ENCODE data around the gene HAUS1.
A peak's percentile ranks its signal among the peaks of the same experiment; 100 is the strongest.

HAUS1 gene

DNA sequence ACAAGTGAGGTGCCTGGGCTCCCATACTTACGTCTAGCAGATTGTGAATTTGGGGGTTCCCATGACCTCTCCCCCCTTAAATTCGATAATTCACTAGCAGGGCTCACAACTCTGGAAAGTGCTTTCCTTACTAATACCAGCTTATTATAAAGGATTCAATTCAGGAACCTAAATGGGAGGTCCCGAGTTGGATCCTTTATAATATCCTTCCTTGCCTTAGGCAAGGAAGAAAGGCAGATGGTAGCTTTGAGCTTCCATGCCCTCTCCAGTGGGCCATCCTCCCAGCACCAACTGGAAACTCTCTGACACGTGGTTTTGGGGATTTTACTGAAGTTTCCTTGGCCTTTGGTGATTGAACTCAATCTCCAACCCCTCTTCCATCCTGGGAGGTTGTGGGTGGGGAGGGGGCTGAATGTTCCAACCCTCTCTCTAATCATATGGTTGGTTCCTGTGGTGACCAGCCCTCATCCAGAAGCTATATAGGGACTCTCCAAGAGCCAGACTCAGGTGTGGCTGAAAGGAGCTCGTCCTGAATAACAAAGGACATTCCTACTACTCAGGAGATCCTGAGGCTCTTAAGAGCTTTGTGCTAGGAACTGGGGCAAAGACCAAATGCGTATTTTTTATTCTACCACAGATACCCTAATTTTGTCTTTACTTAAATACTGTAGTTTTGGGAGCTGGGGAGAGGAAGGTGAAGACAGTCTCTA, 62.2 kb downstream of the HAUS1 start:
- 100% methylated on average over 1 of the region's 6 CpGs for WGBS (ENCODE audit: insufficient coverage)
- ChIA-PET POLR2A (no interaction called here), CTCF (interaction anchor here (0.8 to 3.1 kb wide), 6 partner anchors 9 to 492 kb away, joined by 3 to 30 read pairs (median 4); no protein-coding TSS in a partner anchor)
- Histone ChIP-seq H3K4me1 (ENCODE audit: control extremely low read depth in 1 of 4, control insufficient read depth in 4 of 4, insufficient read depth in 4 of 4, low read length in 3 of 4) (peaks cover 0 to 13% (median 8%) of the 10 kb centered on the region in 4 experiments), H3K27me3 (replicated peaks in 2 of 5; ENCODE audit: control insufficient read depth in 4 of 5, insufficient read depth in 5 of 5, low read length in 4 of 5) (no peaks in the 10 kb centered on the region), H3K36me3 (ENCODE audit: control insufficient read depth in 4 of 4, insufficient read depth in 4 of 4, low read length in 3 of 4) (no peaks in the 10 kb centered on the region), H3K9me3 (ENCODE audit: control extremely low read depth in 1 of 5, control insufficient read depth in 4 of 5, insufficient read depth in 2 of 5, low read depth in 1 of 5, low read length in 4 of 5) (no peaks in the 10 kb centered on the region), H3K4me3 (ENCODE audit: control insufficient read depth in 1 of 7, extremely low read depth in 1 of 7, insufficient read depth in 4 of 7, low read depth in 2 of 7, low read length in 6 of 7) (no peak overlapping the region), H3K27ac (ENCODE audit: insufficient read depth in 1 of 2, low read depth in 1 of 2, low read length in 2 of 2, poor library complexity in 1 of 2, severe bottlenecking in 2 of 2) (no peak overlapping the region)
- DNase-seq, result no peak

GRCh38 chr18:46167971-46168370, 63.8 kb downstream of the HAUS1 start:
- peak; percentile 79 to 95 (median 93) for DNase-seq
- H3K27me3 ChIP-seq (replicated peaks in 2 of 5; ENCODE audit: control insufficient read depth in 4 of 5, insufficient read depth in 5 of 5, low read length in 4 of 5), result no peaks in the 10 kb centered on the region
- H3K4me1 ChIP-seq (ENCODE audit: control extremely low read depth in 1 of 4, control insufficient read depth in 4 of 4, insufficient read depth in 4 of 4, low read length in 3 of 4), result peaks cover 0 to 15% (median 9%) of the 10 kb centered on the region in 4 experiments
- 6% methylated on average over 8 of the region's 9 CpGs for WGBS (ENCODE audit: insufficient coverage)
- H3K27ac ChIP-seq (ENCODE audit: insufficient read depth in 1 of 2, low read depth in 1 of 2, low read length in 2 of 2, poor library complexity in 1 of 2, severe bottlenecking in 2 of 2), result no peak overlapping the region
- POLR2A ChIA-PET, result no interaction called here
- CTCF ChIA-PET, result no interaction called here
- no peaks in the 10 kb centered on the region for H3K36me3 ChIP-seq (ENCODE audit: control insufficient read depth in 4 of 4, insufficient read depth in 4 of 4, low read length in 3 of 4)
- no peaks in the 10 kb centered on the region for H3K9me3 ChIP-seq (ENCODE audit: control extremely low read depth in 1 of 5, control insufficient read depth in 4 of 5, insufficient read depth in 2 of 5, low read depth in 1 of 5, low read length in 4 of 5)
- peak overlapping the region in 5 of 7 experiments; percentile 34 to 63 (median 59) for H3K4me3 ChIP-seq (ENCODE audit: control insufficient read depth in 1 of 7, extremely low read depth in 1 of 7, insufficient read depth in 4 of 7, low read depth in 2 of 7, low read length in 6 of 7)

- no peaks in the 10 kb centered on the region for H3K9me3 ChIP-seq (ENCODE audit: control extremely low read depth in 1 of 5, control insufficient read depth in 4 of 5, insufficient read depth in 2 of 5, low read depth in 1 of 5, low read length in 4 of 5)
- H3K27me3 ChIP-seq (replicated peaks in 2 of 5; ENCODE audit: control insufficient read depth in 4 of 5, insufficient read depth in 5 of 5, low read length in 4 of 5), result no peaks in the 10 kb centered on the region
- no peak for DNase-seq
- ChIA-PET POLR2A (no interaction called here), CTCF (interaction anchor here (0.7 to 1.5 kb wide), 5 partner anchors 10 to 489 kb away, joined by 3 to 6 read pairs (median 3); no protein-coding TSS in a partner anchor)
- H3K27ac ChIP-seq (ENCODE audit: insufficient read depth in 1 of 2, low read depth in 1 of 2, low read length in 2 of 2, poor library complexity in 1 of 2, severe bottlenecking in 2 of 2), result no peak overlapping the region
- no peak overlapping the region for H3K4me3 ChIP-seq (ENCODE audit: control insufficient read depth in 1 of 7, extremely low read depth in 1 of 7, insufficient read depth in 4 of 7, low read depth in 2 of 7, low read length in 6 of 7)
- H3K36me3 ChIP-seq (ENCODE audit: control insufficient read depth in 4 of 4, insufficient read depth in 4 of 4, low read length in 3 of 4), result no peaks in the 10 kb centered on the region
- 96% methylated on average over 5 of the region's 6 CpGs for WGBS (ENCODE audit: insufficient coverage)
- H3K4me1 ChIP-seq (ENCODE audit: control extremely low read depth in 1 of 4, control insufficient read depth in 4 of 4, insufficient read depth in 4 of 4, low read length in 3 of 4), result peaks cover 0 to 18% (median 11%) of the 10 kb centered on the region in 4 experiments
Observed at GRCh38 chr18:46169464-46169941, 65.3 kb downstream of the HAUS1 start.

DNA sequence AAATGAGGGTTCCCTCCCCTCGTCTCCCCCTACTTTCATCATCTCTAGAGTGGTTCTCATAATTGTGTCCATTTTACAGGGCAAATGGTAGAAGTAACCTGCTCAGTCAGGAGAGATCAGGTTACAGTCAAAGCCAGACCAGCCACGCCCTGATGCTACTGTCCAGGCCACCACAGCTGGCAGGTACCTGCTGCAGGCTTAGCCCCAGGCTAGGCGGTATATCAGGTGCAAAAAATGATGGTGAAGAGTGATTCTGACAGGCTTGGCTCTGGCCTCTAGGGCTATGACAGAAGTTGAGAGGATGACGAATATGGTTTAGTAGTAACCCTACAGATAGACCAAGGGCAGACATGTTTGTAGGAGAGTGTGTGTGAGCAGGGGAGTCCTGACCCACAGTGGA, 67.1 kb downstream of the HAUS1 start:
- peaks cover 4 to 28% (median 19%) of the 10 kb centered on the region in 4 experiments for H3K4me1 ChIP-seq (ENCODE audit: control extremely low read depth in 1 of 4, control insufficient read depth in 4 of 4, insufficient read depth in 4 of 4, low read length in 3 of 4)
- POLR2A ChIA-PET, result no interaction called here
- WGBS (ENCODE audit: insufficient coverage), result 90% methylated on average over 3 of the region's 4 CpGs
- H3K27ac ChIP-seq (ENCODE audit: insufficient read depth in 1 of 2, low read depth in 1 of 2, low read length in 2 of 2, poor library complexity in 1 of 2, severe bottlenecking in 2 of 2), result no peak overlapping the region
- CTCF ChIA-PET, result interaction anchor here (3.2 to 7.2 kb wide), 4 partner anchors 12 to 44 kb away, joined by 13 to 138 read pairs (median 30); no protein-coding TSS in a partner anchor
- no peaks in the 10 kb centered on the region for H3K9me3 ChIP-seq (ENCODE audit: control extremely low read depth in 1 of 5, control insufficient read depth in 4 of 5, insufficient read depth in 2 of 5, low read depth in 1 of 5, low read length in 4 of 5)
- no peaks in the 10 kb centered on the region for H3K36me3 ChIP-seq (ENCODE audit: control insufficient read depth in 4 of 4, insufficient read depth in 4 of 4, low read length in 3 of 4)
- no peak overlapping the region for H3K4me3 ChIP-seq (ENCODE audit: control insufficient read depth in 1 of 7, extremely low read depth in 1 of 7, insufficient read depth in 4 of 7, low read depth in 2 of 7, low read length in 6 of 7)
- H3K27me3 ChIP-seq (replicated peaks in 2 of 5; ENCODE audit: control insufficient read depth in 4 of 5, insufficient read depth in 5 of 5, low read length in 4 of 5), result no peaks in the 10 kb centered on the region
- no peak for DNase-seq

GRCh38 chr18:46173393-46174341, 69.5 kb downstream of the HAUS1 start:
- H3K4me1 ChIP-seq (ENCODE audit: control extremely low read depth in 1 of 4, control insufficient read depth in 4 of 4, insufficient read depth in 4 of 4, low read length in 3 of 4), result peaks cover 2 to 19% (median 11%) of the 10 kb centered on the region in 4 experiments
- no peaks in the 10 kb centered on the region for H3K9me3 ChIP-seq (ENCODE audit: control extremely low read depth in 1 of 5, control insufficient read depth in 4 of 5, insufficient read depth in 2 of 5, low read depth in 1 of 5, low read length in 4 of 5)
- CTCF ChIA-PET, result interaction anchor here (0.7 to 7.2 kb wide), 30 partner anchors 9 to 488 kb away, joined by 3 to 138 read pairs (median 6); no protein-coding TSS in a partner anchor
- H3K36me3 ChIP-seq (ENCODE audit: control insufficient read depth in 4 of 4, insufficient read depth in 4 of 4, low read length in 3 of 4), result peaks cover 0 to 2% (median 0%) of the 10 kb centered on the region in 4 experiments
- no peaks in the 10 kb centered on the region for H3K27me3 ChIP-seq (replicated peaks in 2 of 5; ENCODE audit: control insufficient read depth in 4 of 5, insufficient read depth in 5 of 5, low read length in 4 of 5)
- DNase-seq, result peak; percentile 95 to 98 (median 97)
- 0% methylated on average over 76 of the region's 95 CpGs for WGBS (ENCODE audit: insufficient coverage)
- H3K27ac ChIP-seq (ENCODE audit: insufficient read depth in 1 of 2, low read depth in 1 of 2, low read length in 2 of 2, poor library complexity in 1 of 2, severe bottlenecking in 2 of 2), result peak overlapping the region; percentile 78 to 87
- peak overlapping the region; percentile 87 to 98 (median 90) for H3K4me3 ChIP-seq (ENCODE audit: control insufficient read depth in 1 of 7, extremely low read depth in 1 of 7, insufficient read depth in 4 of 7, low read depth in 2 of 7, low read length in 6 of 7)
- POLR2A ChIA-PET, result interaction anchor here (0.7 to 1.3 kb wide), 3 partner anchors 10 to 41 kb away, joined by 3 to 7 read pairs (median 4); no protein-coding TSS in a partner anchor

GRCh38 chr18:46174342-46175041, 70.3 kb downstream of the HAUS1 start:
- Histone ChIP-seq H3K27ac (ENCODE audit: insufficient read depth in 1 of 2, low read depth in 1 of 2, low read length in 2 of 2, poor library complexity in 1 of 2, severe bottlenecking in 2 of 2) (peak overlapping the region; percentile 78 to 87), H3K9me3 (ENCODE audit: control extremely low read depth in 1 of 5, control insufficient read depth in 4 of 5, insufficient read depth in 2 of 5, low read depth in 1 of 5, low read length in 4 of 5) (no peaks in the 10 kb centered on the region), H3K27me3 (replicated peaks in 2 of 5; ENCODE audit: control insufficient read depth in 4 of 5, insufficient read depth in 5 of 5, low read length in 4 of 5) (no peaks in the 10 kb centered on the region), H3K4me3 (ENCODE audit: control insufficient read depth in 1 of 7, extremely low read depth in 1 of 7, insufficient read depth in 4 of 7, low read depth in 2 of 7, low read length in 6 of 7) (peak overlapping the region; percentile 87 to 98 (median 90)), H3K36me3 (ENCODE audit: control insufficient read depth in 4 of 4, insufficient read depth in 4 of 4, low read length in 3 of 4) (peaks cover 0 to 2% (median 0%) of the 10 kb centered on the region in 4 experiments), H3K4me1 (ENCODE audit: control extremely low read depth in 1 of 4, control insufficient read depth in 4 of 4, insufficient read depth in 4 of 4, low read length in 3 of 4) (peaks cover 2 to 19% (median 11%) of the 10 kb centered on the region in 4 experiments)
- WGBS (ENCODE audit: insufficient coverage), result under 1% methylated on average over 64 of the region's 67 CpGs
- peak; percentile 34 to 63 (median 43) for DNase-seq
- POLR2A ChIA-PET, result interaction anchor here (1.3 kb wide), 1 partner anchor 38 kb away, joined by 7 read pairs; no protein-coding TSS in a partner anchor
- CTCF ChIA-PET, result interaction anchor here (1.3 to 7.2 kb wide), 16 partner anchors 9 to 75 kb away, joined by 4 to 138 read pairs (median 6); no protein-coding TSS in a partner anchor

Measured in common myeloid progenitor, CD34-positive (primary cell).